ENCODE results near the gene CLSTN3.

The CLSTN3 gene

GRCh38 chr12:7128681-7129286, 1.4 kb upstream of the CLSTN3 start, which contains the start of gene RBP5:
Gene RBP5 (minus strand): TSS chr12:7128889. CDS start chr12:7128775, 114 bp downstream.
- DNase-seq: no peak

- DNase-seq: no peak
These were observed 792 bp upstream of the CLSTN3 start for GRCh38 chr12:7129287-7129871.

GRCh38 chr12:7130701-7131501, 730 bp downstream of the CLSTN3 start:
- DNase-seq: peak; percentile 54 to 60

- peak; percentile 26 to 38 for DNase-seq
These were observed 1.3 kb downstream of the CLSTN3 start for GRCh38 chr12:7131502-7131866.

GRCh38 chr12:7134396-7135166, 4.4 kb downstream of the CLSTN3 start:
- DNase-seq: no peak

GRCh38 chr12:7136071-7136470, 5.9 kb downstream of the CLSTN3 start:
- DNase-seq: no peak

GRCh38 chr12:7136676-7137075, 6.5 kb downstream of the CLSTN3 start:
- DNase-seq: no peak

- no peak for DNase-seq
These were observed 7.7 kb downstream of the CLSTN3 start for GRCh38 chr12:7137908-7138307.

- no peak for DNase-seq
These were observed 9.0 kb downstream of the CLSTN3 start for GRCh38 chr12:7139200-7139599.

GRCh38 chr12:7141351-7142005, 11.3 kb downstream of the CLSTN3 start:
- DNase-seq: no peak

- DNase-seq: peak; percentile 43 to 61
These were observed 12.0 kb downstream of the CLSTN3 start for GRCh38 chr12:7142056-7142644.

- no peak for DNase-seq
These were observed 12.8 kb downstream of the CLSTN3 start for GRCh38 chr12:7142809-7143465.

- DNase-seq: no peak
These were observed 13.4 kb downstream of the CLSTN3 start for GRCh38 chr12:7143564-7143963.

GRCh38 chr12:7144414-7145120, 14.4 kb downstream of the CLSTN3 start:
- DNase-seq: peak in 1 of 2 donors; percentile 46

- no peak for DNase-seq
These were observed 15.5 kb downstream of the CLSTN3 start for GRCh38 chr12:7145671-7146070.

- DNase-seq: no peak
These were observed 16.1 kb downstream of the CLSTN3 start for GRCh38 chr12:7146228-7146627.

GRCh38 chr12:7146906-7147305, 16.7 kb downstream of the CLSTN3 start:
- DNase-seq: no peak

GRCh38 chr12:7150356-7150755, 20.2 kb downstream of the CLSTN3 start:
- no peak for DNase-seq

- no peak for DNase-seq
These were observed 20.7 kb downstream of the CLSTN3 start for GRCh38 chr12:7150841-7151240.

GRCh38 chr12:7151532-7151931, 21.4 kb downstream of the CLSTN3 start:
- DNase-seq: no peak

GRCh38 chr12:7152818-7153217, 22.6 kb downstream of the CLSTN3 start:
- no peak for DNase-seq
